IPS-18c (cell line): ENCODE measurements around the gene SDF2.
"Not testable (repeated sequence)": the region's sequence is repeated elsewhere in the genome, so short reads cannot be mapped to it uniquely, and the experiment has no call there.

Experiments used
- H3K4me3 ChIP-seq: 2 replicates; pipeline ENCODE4 v1.7.0; 2013; ENCODE audit warnings: low read depth, mild to moderate bottlenecking, low read length, moderate library complexity; ENCODE audit not compliant: insufficient read depth
- H3K9me3 ChIP-seq: one replicate; pipeline ENCODE4 v1.6.1; 2013; ENCODE audit warnings: mild to moderate bottlenecking, low read length, moderate library complexity; ENCODE audit not compliant: control insufficient read depth, insufficient read depth

SDF2 gene

DNA sequence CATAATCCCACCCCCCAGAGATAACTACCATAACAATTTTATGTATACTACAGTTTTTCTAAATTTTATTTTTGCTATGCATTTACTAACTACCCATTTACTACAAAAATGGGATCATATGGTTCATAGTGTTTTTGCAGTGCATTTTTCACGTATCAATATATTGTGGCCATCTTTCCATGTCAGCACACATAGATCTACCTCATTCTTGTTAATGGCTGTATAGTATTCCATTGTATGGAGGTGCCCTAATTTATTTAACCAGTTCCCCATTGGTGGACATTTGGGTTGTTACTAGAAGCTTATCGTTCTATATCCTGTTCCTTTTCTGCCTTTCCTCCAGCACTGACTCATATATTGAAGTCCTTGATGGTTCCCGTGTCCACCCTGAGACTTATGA is 27.3 kb upstream of the SDF2 start:
- Histone ChIP-seq H3K4me3 (no peak overlapping the region), H3K9me3 (no peaks in the 10 kb centered on the region)

DNA sequence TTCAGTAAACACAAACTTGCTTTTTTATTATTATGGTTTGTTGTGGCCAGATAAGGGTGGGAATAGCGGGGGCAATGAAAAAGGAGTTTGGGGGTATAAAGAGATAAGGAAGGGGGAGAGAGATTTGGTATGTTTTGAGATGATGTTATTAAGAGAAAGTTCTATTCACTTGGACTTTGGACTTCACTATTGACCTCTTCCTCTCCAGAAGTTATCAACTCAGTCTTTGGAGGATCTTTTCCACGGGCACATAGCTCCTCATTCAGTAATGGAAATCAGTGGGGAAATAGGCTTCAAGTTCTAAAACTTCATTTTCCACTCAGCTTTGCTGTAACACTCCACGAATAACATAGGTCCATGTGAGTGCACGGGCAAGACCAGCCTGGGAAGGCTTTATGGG is 26.8 kb upstream of the SDF2 start:
- Histone ChIP-seq H3K9me3 (no peaks in the 10 kb centered on the region), H3K4me3 (no peak overlapping the region)

DNA sequence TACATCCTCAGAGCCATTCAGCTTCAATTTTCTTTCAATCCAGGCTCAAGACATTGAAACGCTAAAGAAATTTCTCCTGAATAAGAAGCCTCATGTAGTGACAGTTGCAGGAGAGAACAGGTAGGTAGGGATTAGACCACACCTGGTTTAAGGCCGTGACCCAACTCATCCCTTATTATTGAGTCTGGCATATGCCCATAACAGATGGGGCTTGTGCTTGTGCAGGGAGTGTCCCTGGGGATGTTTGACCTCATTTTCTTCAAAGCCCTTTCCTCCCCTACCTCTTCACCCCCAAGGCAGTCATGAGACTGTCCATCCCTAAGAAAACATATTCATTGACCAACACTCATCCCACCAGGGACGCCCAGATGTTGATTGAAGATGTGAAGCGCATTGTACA is 24.6 kb upstream of the SDF2 start:
- H3K9me3 ChIP-seq: no peaks in the 10 kb centered on the region
- H3K4me3 ChIP-seq: no peak overlapping the region

DNA sequence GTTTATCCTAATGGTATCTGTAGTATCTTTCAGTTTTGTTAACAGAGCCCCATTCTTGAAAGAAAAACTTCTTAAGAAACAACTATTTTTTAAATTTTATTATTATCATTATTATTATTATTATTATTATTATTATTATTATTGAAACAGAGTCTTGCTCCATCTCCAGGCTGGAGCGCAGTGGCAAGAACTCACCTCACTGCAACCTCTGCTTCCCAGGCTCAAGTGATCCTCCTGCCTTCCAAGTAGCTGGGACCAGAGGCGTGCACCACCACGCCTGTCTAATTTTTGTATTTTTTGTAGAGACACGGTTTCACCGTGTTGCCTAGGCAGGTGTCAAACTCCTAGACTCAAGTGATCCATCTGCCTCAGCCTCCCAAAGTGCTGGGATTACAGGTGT is 23.7 kb upstream of the SDF2 start:
- Histone ChIP-seq H3K4me3 (no peak overlapping the region), H3K9me3 (no peaks in the 10 kb centered on the region)

DNA sequence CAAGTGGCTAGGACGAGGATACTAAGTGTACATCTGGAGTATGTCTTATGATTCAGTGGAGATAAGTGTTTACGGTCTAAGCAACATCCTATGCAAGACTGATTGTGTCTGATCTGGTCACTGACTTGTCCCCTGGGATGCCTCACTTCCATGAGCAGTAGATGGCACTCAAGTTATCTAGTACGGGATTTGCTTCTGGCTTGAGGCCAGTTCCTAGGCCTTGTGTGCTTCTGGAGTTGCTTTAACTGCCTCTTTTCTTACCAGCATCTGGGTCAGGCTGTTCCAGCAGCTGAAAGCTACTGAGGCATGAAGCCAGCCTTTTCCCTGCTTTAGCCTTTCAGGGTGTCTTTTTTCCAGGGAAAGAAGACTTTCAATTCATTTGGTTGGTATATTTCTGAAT is 23.3 kb upstream of the SDF2 start:
- Histone ChIP-seq H3K4me3 (no peak overlapping the region), H3K9me3 (no peaks in the 10 kb centered on the region)

DNA sequence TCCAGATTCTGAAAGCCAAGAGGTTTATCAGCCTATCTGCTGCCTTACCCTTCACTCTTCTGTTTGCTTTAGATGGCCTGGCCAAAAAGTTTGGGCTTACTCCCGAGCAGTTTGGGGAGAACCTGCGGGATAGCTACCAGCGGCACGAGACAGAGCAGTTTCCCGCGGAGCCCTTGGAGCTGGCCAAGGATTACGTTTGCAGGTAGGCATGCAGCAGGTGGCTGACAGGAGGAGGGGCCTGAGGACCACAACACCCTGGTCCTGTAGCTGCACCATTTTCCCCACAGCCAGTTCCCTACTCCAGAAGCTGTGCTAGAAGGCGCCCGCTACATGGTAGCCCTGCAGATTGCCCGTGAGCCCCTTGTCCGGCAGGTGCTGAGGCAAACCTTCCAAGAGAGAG is 20.9 kb upstream of the SDF2 start:
- Histone ChIP-seq H3K9me3 (no peaks in the 10 kb centered on the region), H3K4me3 (no peak overlapping the region)

DNA sequence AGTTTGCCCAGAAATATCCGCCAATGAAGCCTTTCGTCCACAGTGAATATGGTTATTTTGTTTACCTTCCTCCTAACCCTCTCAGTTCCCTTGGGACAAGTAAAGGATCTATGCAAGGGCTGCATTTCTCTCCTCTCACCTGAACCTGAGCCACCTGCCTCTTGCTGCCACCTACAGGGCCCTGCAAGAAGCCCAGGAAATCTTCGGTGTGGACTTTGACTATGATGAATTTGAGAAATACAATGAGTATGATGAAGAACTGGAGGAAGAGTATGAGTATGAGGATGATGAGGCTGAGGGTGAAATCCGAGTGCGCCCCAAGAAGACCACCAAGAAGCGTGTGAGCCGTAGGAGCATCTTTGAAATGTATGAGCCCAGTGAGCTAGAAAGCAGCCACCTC is 14.3 kb upstream of the SDF2 start:
- no peak overlapping the region for H3K4me3 ChIP-seq
- H3K9me3 ChIP-seq: no peaks in the 10 kb centered on the region

DNA sequence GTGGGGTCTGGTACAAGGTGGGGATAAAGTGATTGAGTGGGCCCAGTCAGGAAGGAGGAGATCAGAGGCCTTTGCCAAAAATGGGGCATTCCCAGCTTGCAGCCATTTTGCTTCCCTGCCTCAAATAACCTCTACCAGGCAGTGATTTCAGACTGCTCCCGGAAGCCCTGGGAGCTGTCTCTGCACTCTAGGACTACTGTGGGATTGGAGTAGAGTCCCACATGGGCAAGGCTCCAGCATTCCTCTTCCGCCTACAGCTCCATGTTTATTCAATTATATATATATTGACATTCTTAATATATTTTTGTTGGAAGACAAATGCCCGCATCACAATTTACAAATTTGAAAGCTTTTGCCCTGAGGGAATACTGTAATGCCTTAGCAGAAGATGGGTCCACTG is 13.8 kb upstream of the SDF2 start:
- Histone ChIP-seq H3K9me3 (no peaks in the 10 kb centered on the region), H3K4me3 (no peak overlapping the region)

DNA sequence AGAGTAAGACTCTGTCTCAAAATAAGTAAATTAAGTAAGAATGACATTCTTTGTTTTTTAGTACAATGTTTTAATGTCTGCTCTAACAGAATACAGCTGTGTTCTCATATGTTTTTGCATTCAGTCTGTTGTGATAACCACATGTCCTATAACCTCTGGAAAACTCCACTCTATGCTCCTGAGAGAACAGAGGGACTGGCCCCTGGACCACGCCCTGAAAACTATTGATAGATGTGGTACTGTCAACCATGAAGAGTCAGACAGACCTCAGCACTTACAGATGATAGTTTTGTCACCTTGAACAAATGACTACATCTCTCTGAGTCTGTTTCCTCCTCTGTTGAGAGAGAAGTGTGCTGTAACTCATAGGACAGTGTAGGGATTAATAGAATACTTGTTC is 8.2 kb upstream of the SDF2 start:
- Histone ChIP-seq H3K4me3 (no peak overlapping the region), H3K9me3 (no peaks in the 10 kb centered on the region)

DNA sequence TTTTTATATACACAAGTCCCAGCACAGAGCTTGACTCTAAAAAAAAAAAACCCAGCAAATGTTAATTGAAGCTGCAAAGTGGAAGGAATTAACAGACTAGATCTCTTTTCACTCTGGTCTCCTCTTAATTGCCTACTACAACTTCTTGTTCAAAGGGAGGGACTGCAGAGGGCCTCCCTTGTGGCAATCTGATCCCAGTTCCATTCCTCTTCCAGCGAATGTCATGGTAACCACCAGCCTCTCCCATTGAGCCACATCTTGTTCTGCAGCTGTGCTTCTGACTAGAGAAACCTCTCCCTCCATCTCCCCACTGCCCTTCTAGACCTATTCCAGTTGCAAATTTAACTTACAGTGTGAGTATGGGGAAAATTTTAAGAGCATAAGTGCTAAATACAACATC is 6.2 kb upstream of the SDF2 start:
- no peak overlapping the region for H3K4me3 ChIP-seq
- H3K9me3 ChIP-seq: no peaks in the 10 kb centered on the region

DNA sequence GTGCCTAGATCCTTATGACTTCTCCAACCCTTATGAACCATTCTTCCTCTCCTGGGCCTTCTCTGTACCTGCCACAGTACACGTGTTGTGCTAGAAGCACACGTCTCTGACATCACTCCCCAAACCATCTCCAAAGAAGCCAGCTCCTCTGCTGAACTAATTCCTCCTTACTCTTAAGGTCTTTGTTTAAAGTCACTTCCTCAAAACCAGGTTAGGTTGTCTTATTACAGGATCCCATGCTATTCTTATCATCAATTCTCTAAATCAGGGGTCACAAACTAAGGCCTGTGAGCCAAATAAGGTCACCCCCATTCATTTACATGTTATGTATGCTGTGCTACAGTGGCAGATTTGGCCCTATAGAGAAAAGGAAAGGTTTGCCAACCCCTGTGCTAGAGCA is 4.3 kb upstream of the SDF2 start:
- Histone ChIP-seq H3K9me3 (peaks cover 5% of the 10 kb centered on the region), H3K4me3 (no peak overlapping the region)

DNA sequence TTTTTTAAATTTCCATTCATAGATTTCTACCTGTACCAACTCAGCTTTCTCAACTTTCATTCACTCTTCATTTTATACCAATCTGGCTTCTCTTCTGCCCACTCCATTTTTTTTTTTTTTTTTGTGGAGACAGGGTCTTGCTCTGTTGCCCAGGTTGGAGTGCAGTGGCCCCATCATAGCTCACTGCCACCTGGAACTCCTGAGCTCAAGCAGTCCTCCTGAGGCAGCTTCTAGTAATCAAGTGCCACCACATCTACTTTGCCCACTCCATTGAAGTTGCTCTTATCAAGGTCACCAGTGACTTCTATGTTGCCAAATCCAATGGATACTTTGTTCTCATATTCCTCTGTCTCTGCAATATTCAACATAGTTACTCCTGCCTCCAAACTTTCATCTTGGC is 2.0 kb upstream of the SDF2 start:
- Histone ChIP-seq H3K9me3 (peaks cover 11% of the 10 kb centered on the region), H3K4me3 (no peak overlapping the region)

DNA sequence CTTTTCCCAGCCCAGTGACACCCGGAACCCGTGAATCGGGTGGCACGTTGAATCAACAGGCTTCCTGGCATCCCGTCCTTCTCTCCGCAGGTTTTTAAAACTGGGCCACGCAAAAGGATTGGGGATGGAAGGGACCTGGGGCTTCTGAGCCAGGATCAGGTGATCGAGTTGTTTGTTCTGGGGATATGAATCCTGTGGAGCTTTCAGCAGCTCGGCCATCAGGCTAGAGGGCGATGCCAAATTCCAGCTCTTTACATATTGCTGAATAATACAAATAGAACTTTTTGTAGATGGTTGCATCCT is 772 bp upstream of the SDF2 start:
- peak overlapping the region; percentile 100 for H3K4me3 ChIP-seq

DNA sequence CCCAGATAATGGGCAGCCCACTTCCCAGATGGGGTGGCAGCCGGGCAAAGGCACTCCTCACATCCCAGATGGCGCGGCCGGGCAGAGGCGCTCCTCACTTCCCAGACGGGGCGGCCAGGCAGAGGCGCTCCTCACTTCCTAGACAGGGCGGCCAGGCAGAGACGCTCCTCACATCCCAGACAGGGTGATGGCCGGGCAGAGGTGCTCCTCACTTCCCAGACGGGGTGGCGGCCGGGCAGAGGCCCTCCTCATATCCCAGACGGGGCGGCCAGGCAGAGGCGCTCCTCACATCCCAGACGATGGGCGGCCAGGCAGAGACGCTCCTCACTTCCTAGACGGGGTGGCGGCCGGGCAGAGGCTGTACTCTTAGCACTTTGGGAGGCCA is 2.2 kb downstream of the SDF2 start:
- not testable (repeated sequence) for H3K4me3 ChIP-seq
- H3K9me3 ChIP-seq: peaks cover 11% of the 10 kb centered on the region

More for the DNA sequence above, 772 bp upstream of the SDF2 start:
- peaks cover 11% of the 10 kb centered on the region for H3K9me3 ChIP-seq

DNA sequence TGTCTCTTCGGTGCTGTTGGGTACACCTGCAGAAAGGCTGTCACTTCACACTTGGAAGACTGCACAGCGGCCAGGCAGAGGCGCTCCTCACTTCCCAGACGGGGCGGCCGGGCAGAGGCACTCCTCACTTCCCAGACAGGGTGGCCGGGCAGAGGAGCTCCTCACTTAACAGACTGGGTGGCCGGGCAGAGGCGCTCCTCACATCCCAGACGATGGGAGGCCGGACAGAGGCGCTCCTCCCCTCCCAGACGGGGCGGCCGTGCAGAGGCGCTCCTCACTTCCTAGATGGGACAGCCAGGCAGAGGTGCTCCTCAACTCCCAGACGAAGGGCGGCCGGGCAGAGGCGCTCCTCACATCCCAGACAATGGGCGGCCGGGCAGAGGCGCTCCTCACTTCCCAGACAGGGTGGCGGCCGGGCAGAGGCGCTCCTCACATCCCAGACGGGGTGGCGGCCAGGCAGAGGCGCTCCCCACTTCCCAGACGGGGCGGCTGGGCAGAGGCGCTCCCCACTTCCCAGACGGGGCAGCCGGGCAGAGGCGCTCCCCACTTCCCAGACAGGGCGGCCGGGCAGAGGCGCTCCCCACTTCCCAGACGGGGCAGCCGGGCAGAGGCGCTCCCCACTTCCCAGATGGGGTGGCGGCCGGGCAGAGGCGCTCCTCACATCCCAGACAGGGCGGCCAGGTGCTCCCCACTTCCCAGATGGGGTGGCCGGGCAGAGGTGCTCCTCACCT is 2.8 kb downstream of the SDF2 start:
- H3K4me3 ChIP-seq: not testable (repeated sequence)
- H3K9me3 ChIP-seq: peaks cover 11% of the 10 kb centered on the region

DNA sequence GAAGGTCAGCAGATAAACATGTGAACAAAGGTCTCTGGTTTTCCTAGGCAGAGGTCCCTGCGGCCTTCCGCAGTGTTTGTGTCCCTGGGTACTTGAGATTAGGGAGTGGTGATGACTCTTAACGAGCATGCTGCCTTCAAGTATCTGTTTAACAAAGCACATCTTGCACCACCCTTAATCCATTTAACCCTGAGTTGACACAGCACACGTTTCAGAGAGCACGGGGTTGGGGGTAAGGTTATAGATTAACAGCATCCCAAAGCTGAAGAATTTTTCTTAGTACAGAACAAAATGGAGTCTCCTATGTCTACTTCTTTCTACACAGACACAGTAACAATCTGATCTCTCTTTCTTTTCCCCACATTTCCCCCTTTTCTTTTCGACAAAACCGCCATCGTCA is 3.4 kb downstream of the SDF2 start:
- H3K4me3 ChIP-seq: not testable (repeated sequence)
- peaks cover 11% of the 10 kb centered on the region for H3K9me3 ChIP-seq

DNA sequence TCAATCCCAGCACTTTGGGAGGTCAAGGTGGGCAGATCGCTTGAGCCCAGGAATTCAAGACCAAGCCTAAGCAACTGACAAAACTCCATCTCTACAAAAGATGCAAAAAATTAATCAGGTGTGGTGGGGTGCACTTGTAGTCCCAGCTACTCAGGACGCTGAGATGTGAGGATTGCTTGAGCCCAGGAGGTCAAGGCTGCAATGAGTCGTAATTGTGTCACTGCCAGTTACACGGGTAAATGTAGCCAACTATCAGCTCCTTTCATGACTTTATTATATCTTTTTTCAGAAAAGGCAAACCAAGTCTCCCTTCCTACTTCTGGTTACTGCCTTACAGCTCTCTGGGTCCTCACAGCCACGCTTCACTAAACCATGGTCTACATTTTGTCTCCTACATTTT is 4.0 kb downstream of the SDF2 start:
- Histone ChIP-seq H3K9me3 (peaks cover 11% of the 10 kb centered on the region), H3K4me3 (no peak overlapping the region)

DNA sequence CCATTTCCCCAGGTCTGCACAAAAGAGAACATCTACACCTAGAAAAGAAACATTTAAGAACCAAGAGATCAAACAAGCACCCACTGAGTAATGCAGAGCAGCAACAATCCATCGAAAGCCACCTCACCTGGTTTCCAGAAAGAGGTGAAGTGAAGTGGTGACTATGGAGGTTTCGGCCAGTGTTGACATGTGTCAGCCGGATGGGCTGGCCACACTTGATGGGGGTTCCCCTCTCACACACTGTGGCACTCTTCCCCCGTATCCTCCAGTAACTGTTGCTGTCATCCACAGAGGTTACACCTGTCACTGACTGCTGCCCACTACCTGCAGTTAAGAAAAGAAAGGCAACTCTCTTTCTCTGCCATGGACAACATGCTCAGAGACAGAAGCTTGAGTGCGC is 6.5 kb downstream of the SDF2 start:
- Histone ChIP-seq H3K4me3 (no peak overlapping the region), H3K9me3 (peaks cover 5% of the 10 kb centered on the region)

DNA sequence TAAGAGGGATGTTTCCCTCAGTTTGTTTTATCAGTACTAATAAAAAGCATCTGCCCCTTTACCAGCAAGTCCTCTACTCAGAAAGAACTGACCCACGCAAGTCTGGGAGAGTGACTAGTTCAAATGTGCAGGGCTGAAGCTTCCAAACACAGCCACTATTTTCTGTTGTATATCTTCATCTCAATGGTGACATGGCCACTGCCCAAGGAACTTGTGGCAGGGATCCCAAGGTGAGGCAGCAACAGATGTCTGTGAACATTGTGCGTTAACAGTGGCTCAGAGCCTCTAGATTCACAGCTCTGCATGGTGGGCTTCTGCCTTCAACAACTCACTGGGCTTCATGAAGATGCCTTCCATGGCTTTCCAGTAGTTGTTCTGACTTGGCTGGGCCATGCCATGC is 13.0 kb downstream of the SDF2 start:
- Histone ChIP-seq H3K4me3 (no peak overlapping the region), H3K9me3 (no peaks in the 10 kb centered on the region)
